Raji (cell line): ENCODE results near the gene AP5S1.

Experiments
- POLR2A ChIP-seq: IDR thresholded peaks from 2 replicates; pipeline ENCODE4 v1.6.1; 2011; ENCODE audit warnings: low read depth, low read length, control low read depth; ENCODE audit not compliant: insufficient read depth

The AP5S1 gene

GRCh38 chr20:3820048-3820900 lies at the start of gene AP5S1:
Gene AP5S1, plus strand, starts transcription at chr20:3820547. Its CDS starts 1,571 bp downstream, at chr20:3822118.
- peak; percentile 96 for TF ChIP-seq POLR2A

- no peak for TF ChIP-seq POLR2A
Observed at GRCh38 chr20:3771552-3772058, 48.7 kb upstream of the AP5S1 start.

GRCh38 chr20:3775457-3776108 lies 44.8 kb upstream of the AP5S1 start:
- TF ChIP-seq POLR2A = no peak

- no peak for TF ChIP-seq POLR2A
Observed at GRCh38 chr20:3777381-3777715, 43.0 kb upstream of the AP5S1 start.

- no peak for TF ChIP-seq POLR2A
Observed at GRCh38 chr20:3777716-3778629, 42.4 kb upstream of the AP5S1 start.

GRCh38 chr20:3778976-3779375 lies 41.4 kb upstream of the AP5S1 start:
- TF ChIP-seq POLR2A = no peak

GRCh38 chr20:3781153-3781910 lies 39.0 kb upstream of the AP5S1 start, which contains the start of gene SPEF1:
Gene SPEF1, minus strand, starts transcription at chr20:3781448. Its CDS starts 161 bp downstream, at chr20:3781287.
- TF ChIP-seq POLR2A = 0 out of 2 replicates have a peak, but pooled peaks have one; percentile 23

- no peak for TF ChIP-seq POLR2A
Observed at GRCh38 chr20:3782597-3782996, 37.8 kb upstream of the AP5S1 start.

- no peak for TF ChIP-seq POLR2A
Observed at GRCh38 chr20:3783068-3783489, 37.3 kb upstream of the AP5S1 start.

- no peak for TF ChIP-seq POLR2A
Observed at GRCh38 chr20:3783511-3784195, 36.7 kb upstream of the AP5S1 start.

GRCh38 chr20:3784216-3784853 lies 36.0 kb upstream of the AP5S1 start:
- TF ChIP-seq POLR2A = no peak

GRCh38 chr20:3784863-3785239 lies 35.5 kb upstream of the AP5S1 start:
- TF ChIP-seq POLR2A = no peak
